Measurements from ENCODE around the gene CTNNB1.

GRCh38 chr3:41247055-41248004 lies 48.0 kb downstream of the CTNNB1 start:
- TF ChIP-seq, protein P1, sequence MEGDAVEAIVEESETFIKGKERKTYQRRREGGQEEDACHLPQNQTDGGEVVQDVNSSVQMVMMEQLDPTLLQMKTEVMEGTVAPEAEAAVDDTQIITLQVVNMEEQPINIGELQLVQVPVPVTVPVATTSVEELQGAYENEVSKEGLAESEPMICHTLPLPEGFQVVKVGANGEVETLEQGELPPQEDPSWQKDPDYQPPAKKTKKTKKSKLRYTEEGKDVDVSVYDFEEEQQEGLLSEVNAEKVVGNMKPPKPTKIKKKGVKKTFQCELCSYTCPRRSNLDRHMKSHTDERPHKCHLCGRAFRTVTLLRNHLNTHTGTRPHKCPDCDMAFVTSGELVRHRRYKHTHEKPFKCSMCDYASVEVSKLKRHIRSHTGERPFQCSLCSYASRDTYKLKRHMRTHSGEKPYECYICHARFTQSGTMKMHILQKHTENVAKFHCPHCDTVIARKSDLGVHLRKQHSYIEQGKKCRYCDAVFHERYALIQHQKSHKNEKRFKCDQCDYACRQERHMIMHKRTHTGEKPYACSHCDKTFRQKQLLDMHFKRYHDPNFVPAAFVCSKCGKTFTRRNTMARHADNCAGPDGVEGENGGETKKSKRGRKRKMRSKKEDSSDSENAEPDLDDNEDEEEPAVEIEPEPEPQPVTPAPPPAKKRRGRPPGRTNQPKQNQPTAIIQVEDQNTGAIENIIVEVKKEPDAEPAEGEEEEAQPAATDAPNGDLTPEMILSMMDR (IDR thresholded peaks at IDR 0.05; ENCODE audit: borderline replicate concordance, extremely low read depth, low read length, poor library complexity, severe bottlenecking) = no peak
- TF ChIP-seq EZH2 (IDR thresholded peaks at IDR 0.05; ENCODE audit: borderline replicate concordance, low read depth, low read length, severe bottlenecking) = no peak

Measured in DND-41 (cell line).